HCEC 1CT (cell line): ENCODE results near the gene AFAP1.

ENCODE experiments used
- DNase-seq: peaks from one replicate; pipeline ENCODE4 v3.0.0-alpha.2; 2017

Gene AFAP1

DNA sequence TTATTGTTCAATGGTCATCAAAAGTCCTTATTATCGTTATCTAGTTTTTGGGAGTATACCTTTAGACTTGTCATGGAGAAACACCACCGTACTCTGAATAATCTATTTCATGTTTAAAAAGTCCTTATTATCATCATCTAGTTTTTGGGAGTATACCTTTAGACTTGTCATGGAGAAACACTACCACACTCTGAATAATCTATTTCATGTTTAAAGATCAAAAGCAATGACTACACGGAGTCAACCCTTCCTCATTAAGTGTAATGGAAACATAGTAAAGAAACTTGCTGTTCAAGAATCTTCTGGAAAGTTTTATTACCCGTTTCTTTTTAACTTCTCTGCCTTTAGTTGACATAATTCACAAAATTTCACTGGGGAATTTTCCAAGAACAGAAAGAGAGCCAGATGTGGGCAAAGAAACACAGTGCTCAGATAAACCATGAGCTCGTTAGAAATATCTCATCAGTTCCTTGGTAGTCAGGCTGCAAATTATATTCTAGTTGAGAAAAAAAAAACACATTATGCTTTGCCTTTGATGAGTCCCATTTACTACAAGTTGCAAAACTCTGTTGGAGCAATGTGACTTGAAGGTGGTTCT is 158.8 kb downstream of the AFAP1 start:
- DNase-seq, result no peak

DNA sequence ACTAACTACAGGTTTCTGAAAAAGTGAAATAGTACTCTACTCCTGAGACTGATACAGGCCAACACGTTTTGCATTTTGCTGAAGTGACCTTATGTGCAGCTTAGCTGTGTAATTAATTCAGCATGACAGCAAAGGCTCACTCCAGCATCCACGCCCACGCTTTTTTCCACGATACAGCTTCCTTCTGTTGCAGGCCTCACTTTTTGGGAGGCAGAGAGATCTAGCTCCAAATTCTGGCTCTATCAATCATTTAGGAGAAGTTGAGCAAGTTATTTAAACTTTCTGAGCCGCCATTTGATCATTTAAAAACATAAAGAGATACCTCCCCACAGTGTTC is 160.3 kb downstream of the AFAP1 start:
- no peak for DNase-seq

DNA sequence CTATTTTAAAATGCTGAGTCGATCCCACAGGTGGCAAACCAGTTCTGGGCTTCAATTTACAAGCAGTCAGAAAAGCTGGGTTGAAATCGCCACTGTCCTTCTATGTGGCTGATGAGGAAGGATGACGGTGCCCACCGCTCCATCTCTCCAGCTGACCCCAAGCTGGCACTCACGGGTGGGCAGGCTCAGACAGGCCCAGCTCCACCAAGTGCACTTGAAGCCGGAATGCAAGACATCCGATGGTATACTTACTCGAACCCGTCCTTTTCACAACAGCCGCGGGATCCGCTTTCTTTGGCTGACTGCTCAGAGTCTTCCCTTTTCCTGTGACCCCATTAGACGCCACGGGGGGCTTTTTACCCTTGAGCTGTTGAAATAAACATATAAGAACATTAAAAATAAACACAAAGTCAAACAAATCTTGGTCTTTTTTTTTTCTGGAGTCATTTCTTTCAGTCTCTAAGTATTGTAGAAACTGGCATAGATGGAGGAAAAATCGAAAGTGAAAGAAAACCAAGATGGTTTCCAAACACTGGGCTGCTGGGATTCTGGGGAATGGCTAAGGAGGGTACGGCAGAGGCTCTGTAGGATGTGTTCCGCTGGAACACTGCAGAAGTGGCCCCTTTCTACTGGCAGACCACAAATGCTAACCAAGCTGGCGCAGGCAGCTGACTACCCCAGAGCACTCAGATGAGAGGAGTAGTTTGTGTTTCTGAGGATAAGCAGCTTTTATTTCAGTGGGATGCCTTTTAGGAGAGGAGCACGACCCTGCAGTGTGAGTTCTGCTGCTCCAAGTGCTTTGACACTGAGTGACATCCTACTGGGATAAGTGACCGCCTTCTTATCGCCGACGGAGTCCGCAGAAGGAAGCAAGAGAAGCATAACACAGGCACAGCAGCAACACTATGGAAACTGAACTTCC is 160.9 kb downstream of the AFAP1 start:
- DNase-seq, result no peak

DNA sequence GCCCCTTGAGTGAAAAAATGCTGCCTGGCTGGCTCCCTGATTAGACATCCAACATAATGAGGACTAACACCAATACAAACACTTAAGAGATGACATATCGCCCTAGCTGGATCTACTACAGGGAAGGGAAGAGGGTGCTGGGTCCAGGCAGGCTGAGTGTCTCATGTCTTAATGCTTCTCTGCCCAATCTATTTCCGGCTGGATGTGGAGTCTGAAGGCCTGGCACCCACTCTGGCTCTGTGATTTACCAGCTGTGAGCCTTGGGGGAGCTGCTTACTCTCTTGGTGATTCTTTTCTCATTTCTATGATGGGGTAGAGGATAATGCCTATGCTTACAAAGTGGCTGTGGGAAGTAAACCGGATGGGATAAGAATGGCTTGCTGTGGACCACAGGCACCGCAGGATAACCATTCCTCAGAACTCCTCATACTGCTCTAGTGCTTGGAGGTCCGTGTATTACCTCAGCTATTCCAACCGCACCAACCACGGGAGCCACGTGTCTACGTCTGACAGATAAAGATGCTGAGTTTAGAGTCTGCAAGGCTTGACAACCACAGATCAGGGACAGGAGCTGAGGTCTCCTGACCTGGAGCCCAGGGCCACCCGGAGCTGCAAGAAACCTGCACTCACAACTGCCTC is 161.7 kb downstream of the AFAP1 start:
- no peak for DNase-seq

DNA sequence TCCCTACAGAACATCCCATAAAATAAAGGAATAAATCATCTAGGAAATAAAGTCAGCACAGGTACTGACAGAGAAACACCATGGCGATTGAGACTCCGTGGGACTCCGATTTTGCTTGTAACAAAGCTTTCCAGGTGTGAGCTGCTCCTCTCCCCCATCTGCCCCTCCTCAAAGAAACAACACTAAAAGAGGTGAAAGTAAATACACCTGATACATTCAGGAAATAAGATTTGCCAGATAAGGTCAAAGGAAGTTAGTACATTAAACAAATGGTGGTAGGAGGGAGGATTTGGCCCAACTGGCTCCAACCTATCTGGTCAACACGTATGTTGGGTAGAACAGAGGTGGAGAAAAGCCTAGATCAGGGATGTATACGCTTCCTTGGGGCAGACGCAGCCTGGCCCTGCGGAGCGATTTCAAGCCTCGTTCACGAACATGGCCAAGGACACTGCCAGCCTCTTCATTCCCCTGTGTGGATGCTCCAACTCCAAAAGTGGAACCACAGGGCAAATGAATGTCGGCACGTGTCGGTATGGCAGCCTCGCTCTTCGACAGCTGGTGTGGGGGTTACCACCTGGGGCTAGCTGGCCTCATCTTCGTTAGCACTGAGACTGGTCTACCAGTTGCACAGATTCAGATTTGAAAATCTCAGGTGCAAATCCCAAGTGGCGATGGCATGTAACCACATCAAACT is 162.5 kb downstream of the AFAP1 start:
- no peak for DNase-seq

DNA sequence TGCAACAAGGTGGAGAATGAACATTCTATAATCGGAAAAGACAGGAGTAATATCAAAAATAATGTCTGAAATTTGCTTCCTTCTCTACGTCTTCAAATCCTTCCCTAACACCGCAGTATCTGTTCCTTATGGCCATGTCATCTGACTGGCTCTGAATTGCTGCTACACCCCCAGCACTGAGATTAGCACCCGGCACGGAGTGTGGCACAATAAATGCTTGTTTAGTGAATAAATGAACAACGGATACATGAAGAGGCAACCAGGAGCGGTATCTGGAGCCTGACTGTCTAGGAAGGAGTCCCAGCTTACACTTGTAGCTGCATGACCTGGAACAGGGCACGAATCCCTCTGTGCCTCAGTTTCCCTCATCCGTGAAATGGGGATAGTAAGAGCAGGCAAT is 164.3 kb downstream of the AFAP1 start:
- no peak for DNase-seq

DNA sequence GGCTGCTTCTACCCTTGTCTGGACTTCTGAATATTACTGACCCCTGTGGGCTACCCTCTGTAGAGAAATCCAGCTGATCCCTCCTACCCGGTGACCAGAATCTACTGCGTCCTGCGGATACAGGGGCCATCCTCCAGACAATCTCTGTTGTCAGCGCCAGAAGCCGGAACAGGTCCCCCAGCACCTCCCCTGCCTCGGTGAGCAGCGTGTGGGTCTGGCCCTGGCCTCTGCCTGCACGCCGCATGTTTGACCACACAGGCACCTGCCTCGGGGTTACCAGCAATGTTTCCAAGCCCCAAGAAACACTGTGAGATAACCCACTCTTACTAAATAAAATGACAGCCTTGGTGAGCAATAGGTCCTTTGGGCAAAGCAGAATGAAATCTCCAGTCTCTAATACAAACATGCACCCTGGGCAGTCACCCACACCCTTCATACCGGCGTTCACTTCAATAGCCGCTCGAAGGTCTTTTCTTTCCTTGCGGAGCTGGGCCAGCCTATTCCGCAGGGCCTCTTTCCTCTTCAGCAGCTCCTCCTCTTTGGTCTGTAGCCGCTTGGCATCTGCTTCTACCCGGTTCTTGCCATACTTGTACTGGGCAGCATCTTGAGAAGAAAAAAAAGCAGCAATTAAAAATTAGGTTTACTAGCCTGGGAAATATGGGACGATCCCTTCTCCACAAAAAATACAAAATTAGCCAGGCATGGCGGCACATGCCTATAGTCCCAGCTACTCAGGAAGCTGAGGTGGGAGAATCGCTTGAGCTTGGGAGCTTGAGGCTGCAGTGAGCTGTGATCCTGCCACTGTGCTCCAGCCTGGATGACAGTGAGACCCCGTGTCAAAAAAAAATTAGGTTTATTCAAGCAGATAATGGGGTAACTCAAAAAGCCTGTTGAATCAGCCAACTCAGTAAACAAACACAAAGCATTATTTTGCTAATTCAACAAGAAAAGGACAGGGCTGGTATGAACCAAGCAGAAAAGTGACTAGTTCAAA is 165.1 kb downstream of the AFAP1 start:
- DNase-seq, result no peak

DNA sequence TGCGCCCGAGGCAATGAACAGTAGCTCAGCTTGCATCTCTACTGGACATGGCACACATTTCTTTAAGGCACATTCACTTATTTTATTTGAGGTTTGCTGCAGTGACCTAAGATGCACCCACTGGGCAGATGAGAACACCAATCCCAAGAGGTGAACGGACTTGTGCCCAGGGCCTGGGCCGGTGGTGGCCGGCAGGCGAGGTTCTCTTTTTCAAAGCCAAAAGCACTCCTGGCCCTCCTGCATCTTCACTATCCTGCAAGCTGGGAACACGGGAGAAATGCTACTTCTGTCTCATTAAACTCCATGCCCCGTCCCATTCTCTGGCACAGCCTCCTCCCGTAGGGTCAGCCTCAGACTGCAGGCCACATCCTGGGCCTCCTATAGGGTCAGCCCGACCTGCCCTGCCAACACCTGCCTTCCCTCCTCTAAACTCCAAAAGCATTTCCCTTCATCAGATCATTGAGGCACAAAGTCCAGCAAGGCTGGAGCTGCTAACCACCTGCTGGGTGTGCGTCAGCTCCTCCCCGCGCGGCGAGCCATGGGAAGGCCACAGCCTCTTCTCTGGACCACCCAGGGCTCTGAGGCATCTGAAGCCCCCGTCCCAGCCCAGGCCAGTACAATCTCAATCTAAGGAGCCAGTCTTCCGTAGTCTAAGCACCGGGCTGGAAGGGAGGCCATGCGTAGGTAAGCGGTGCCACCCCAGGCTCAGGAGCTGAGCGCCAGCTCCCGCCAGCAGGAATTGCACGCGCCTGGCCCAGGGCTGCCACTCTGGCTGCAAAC is 166.1 kb downstream of the AFAP1 start:
- DNase-seq, result no peak

DNA sequence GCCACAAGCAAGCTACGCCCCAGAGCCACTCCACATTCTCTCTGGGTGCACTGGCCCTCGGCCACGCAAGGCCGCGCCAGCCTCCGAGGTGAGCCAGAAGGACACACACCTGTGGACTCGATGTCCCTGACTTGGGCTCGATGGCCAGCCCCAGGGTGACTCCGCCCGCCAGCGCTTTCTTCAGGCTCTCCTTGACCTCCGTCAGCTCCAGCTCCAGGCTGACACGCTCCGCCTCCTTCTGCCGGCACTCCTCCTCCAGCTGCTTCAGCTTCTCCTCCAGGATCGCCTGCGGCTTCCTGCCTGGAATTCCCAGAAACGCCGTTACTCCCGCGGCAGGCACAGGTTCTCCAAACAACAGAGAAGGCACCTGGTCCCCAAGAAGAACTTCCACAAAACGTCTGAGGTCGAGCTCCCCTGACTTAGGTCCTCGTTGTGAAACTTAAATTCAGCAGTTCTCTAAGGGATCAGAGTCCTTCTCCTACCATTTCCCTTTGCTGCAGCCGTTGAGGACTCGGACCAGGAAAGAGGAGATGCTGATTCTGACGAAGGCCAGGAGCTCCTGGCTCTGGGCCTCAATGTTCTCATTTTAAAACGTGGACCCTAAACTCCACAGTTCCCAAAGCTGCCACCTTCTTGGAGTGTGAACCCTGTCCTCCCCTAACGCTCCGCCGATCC is 166.8 kb downstream of the AFAP1 start:
- DNase-seq, result no peak

DNA sequence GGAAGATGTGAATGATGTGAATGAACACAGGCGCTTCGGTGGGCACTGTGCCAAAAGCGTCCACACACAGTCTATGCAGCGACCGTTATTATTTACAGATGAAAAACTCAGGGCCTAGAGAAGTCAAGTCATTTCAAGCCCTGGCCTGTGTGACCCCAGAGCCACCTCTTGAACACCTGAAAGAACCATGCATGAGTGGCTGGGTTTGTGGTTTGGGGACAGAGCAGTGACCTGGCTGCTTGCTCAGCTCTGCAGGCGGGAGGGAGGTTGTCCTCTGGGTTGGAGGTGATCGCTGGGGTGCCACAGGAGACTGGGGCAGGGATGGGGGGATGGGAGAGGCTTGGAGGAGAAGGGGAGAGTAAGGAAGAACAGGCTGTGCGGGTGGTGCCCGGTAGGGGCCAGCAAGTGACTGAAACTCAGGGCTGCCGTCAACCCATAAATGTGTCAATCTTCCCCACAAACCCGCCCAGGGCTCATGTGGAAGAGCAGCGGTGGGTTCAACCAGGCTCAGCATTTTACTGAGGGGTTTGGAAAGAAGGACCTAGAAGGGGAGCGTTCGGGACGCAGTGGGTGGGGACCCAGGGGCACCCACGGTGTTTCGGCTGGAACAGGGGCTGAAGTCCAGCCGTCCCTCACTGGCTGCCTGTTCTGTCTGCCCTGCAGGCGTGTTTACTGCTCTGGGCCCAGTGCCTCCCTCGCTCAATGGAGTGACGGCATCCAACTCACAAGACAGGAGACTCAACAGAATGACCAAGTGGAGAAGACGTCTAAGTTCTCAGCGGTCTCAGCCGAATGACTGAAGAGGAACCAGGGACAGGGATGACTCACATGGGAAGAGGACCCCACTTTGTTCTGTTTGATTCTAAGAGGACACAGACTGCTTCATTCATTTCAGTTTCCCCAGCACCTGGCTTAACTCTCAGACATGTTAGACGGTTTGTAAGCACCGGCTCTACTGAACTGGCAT is 167.8 kb downstream of the AFAP1 start:
- no peak for DNase-seq

DNA sequence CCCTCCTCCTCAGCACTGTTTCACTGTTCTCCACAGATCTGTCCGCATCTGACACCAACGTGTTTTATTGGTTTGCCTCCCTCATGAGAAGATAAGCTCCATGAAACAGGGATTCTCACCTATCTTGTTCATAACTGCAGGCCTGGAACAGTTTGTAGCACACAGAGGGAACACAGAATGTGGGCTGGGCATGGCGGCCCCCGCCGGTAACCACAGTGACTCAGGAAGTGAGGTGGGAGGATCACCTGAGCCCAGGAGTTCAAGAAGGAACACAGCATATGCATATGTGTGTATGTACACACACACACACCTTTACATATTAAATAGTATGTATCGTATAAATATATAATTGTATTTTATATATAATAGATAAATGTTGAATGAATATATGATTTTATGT is 168.6 kb downstream of the AFAP1 start:
- no peak for DNase-seq

DNA sequence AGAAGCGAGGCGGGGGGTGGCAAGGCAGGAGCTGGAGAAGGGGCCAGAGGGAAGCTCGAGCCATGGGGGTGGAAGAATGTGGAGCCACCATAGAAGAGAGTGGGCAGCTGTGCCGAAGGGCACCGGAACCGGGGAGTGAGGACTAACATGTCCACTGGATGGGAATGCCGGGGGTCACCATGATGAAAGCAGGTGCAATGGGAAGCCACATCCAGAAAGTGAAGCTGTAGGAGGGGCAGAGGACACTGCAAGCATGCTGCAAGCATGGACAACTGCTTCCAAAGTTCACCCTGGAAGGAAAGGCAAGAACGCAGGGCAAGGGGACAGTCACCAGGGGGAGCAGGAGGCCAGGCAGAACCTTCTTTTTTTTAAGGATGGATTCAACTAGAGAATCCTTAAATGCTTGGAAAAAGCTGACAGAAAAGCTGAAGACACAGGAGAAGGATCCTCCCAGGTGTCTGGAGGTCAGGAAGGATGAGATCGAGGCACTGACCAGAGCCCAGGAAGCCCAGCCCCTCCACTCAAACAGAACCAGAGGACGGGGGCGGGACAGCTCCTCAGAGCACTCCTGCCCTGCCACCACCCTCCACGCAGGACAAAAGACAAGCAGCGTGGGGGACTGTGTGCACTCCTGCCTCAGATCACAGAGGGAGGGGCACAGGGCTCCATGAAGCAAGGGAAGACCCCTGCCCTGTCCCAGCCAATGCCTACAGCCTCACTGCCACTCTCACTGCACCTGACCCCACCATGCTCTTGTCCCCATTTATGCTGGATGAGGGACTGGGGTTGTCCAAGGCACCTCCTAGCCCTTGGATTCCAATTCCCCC is 169.2 kb downstream of the AFAP1 start:
- DNase-seq, result peak; percentile 7

DNA sequence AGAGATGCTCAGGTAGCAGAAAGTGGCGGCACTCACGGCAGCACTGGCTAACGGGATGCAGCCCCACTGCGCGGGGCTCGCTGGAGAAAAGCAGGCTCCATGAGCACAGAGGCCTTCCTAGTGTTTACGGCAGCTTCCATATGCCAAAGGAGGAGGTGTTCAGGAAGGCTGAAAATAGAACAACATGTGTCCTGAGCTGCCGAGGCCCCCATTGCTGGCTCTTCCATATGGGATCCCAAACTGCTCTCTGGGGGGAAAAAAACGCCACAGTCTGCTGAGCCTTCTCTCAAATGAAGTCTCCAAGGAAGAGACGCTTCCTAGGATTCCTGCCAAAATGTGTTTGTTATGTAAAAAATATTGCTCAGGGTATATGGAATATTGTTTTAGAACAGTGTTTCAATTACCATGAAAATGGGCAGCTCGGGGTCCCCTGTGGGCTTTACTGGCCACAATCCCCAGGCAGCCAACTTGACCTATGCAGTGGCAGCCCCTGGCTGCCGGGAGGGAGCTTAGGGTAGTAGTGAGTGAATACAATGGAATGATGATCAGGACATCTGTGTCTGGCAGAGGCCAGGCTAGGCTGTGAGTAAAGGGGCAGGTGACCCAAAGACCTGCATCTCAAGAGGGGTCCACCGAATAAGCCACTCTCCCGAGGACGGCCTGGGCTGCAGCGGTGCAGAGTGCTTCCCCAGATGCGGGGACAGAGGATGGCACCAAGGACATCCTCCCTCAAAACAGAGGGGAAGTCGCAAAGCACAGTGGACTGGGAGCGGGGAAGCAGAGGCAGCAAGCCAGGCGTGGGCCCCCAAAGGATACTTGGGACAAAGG is 170.1 kb downstream of the AFAP1 start:
- no peak for DNase-seq

DNA sequence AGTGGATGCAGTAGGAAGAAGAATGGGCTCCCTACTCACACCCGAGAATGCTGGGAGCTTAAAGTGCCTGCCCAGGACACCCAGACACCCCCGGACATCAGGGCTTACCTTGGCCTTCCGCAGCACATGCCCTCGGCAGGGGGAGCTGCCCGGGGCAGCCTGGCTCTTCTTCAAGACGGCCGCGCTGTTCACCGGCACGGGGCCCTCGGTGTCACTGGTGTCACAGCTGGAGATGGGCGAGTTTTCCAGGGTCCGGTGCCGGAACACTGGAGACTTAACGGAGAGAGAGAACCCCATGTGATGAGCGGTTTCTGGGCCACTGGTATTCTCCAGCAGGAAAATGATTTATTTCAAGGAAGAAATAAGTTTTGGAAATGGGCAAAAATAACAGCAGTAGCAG is 170.9 kb downstream of the AFAP1 start:
- no peak for DNase-seq

DNA sequence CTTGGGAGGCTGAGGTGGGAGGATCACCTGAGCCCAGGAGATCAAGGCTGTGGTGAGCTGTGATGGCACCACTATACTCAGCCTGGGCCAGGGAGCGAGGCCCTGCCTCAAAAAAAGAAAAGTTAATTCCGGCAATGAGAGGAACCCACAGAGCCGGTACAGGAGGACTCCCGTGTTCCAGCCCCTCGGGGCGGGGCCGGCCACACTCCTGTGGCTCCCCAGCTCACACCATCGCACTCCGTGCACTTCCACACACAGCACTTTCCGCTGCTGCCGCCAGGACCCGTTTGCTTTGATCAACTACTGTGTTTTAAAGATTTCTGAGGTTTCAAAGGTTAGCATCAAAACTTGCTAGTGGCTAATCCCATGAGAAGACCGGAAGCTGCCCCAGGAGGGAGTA is 171.7 kb downstream of the AFAP1 start:
- no peak for DNase-seq

DNA sequence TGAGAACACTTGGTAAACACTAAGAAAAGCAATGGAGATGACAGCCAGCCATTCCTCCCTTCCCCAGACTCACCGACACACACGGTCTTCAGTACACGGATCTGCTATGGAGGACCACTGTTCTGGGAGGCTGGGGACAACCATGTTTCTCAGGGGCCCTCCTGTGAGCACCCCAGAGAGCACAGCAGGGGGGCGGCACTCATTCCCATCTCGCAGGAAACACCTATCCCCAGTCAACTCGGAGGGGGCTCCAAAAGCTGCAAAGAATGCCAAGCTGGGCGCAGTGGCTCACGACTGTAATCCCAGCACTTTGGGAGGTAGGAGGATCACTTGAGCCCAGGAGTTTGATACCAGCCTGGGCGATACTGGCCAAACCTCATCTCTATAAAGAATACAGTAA is 172.1 kb downstream of the AFAP1 start:
- no peak for DNase-seq

DNA sequence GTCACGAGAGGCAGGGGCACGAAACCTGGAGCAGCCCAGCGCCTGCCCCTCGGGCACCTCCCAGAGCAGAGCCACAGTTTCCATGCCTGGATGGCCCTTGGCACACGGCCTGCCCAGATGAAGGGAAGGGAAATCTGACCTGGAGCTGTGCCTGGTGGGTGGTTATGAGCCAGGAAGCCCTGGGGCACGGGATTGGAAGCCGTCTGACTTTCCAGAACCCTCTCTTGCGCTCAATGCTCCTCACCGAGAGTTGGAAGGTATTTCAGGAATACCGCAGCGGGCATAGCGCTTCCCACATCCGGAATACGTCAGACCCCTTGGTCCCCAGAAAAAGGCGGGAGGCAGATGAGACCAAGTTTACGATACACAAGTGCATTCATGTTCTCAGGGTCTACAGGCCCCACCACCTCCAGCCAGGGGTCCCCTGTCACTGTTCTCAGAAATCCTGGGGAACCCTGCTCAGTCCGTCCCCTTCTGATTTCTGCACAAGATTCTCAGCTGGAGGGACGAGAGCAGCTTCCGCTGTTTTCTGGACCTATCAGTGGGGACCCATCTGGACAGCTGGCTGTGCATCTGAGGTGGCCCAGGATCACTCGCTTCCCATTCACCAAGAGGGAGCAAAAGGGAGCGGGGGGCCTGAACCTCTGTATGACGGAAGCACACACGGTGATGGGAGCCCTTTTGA is 172.9 kb downstream of the AFAP1 start:
- no peak for DNase-seq
